Naive thymus-derived CD4-positive, alpha-beta T cell (primary cell): ENCODE results near the gene LAYN. TPM values are rescaled to one million over a fixed set of nuclear protein-coding genes. Genes with fewer than 3 reads are reported as not detected.
A peak's percentile ranks its signal among the peaks of the same experiment; 100 is the strongest.

Experiments used
- ATAC-seq: fragments of 150-1000 bp; cut with Tn5 transposase; 2 replicates; pipeline ENCODE4 v1.10.0; 2021; ENCODE audit warnings: mild to moderate bottlenecking, moderate library complexity
- CTCF ChIA-PET: fragments of 350-600 bp; sonication (Branson Sonifier 250); formaldehyde crosslinking; loops from one replicate; lab custom pipeline; 2021; ENCODE audit warnings: antibody characterized with exemption; lab: Charles Lee
- POLR2A ChIA-PET: fragments of 350-600 bp; sonication (Branson Sonifier 250); formaldehyde crosslinking; loops from one replicate; lab custom pipeline; 2021; ENCODE audit warnings: antibody characterized with exemption, inconsistent platforms; lab: Charles Lee
- DNase-seq, 9 donors: peaks; one replicate each; pipeline versions ENCODE4 v3.0.0 to v3.0.0-alpha.2; 2020 to 2022; ENCODE audit warnings: mixed read lengths in 1 of 9
- H3K27ac ChIP-seq: one replicate; pipeline ENCODE4 v1.7.0; 2013; ENCODE audit warnings: mild to moderate bottlenecking, low read depth, low read length, moderate library complexity
- H3K27me3 ChIP-seq, 2 donors: one replicate each; pipeline ENCODE4 v1.7.0; 2013; ENCODE audit warnings: low read length in 2 of 2, mild to moderate bottlenecking in 2 of 2, moderate library complexity in 2 of 2; ENCODE audit not compliant: control insufficient read depth in 2 of 2, insufficient read depth in 2 of 2
- H3K36me3 ChIP-seq, 3 experiments: 1 replicate in 2 of 3; 2 replicates in 1 of 3; pipeline ENCODE4 v1.7.0; 2013; ENCODE audit warnings: low read length in 3 of 3, mild to moderate bottlenecking in 3 of 3, moderate library complexity in 1 of 3; ENCODE audit not compliant: insufficient read depth in 3 of 3, control insufficient read depth in 2 of 3
- H3K4me1 ChIP-seq, 2 donors: one replicate each; pipeline ENCODE4 v1.7.0; 2013; ENCODE audit warnings: low read length in 2 of 2, mild to moderate bottlenecking in 2 of 2, moderate library complexity in 1 of 2; ENCODE audit not compliant: control insufficient read depth in 2 of 2, insufficient read depth in 2 of 2
- H3K4me3 ChIP-seq: 2 replicates; pipeline ENCODE4 v1.7.0; 2013; ENCODE audit warnings: mild to moderate bottlenecking, low read length
- H3K9me3 ChIP-seq, 3 experiments: 1 replicate in 2 of 3; 2 replicates in 1 of 3; pipeline ENCODE4 v1.7.0; 2013; ENCODE audit warnings: low read length in 3 of 3; ENCODE audit not compliant: control insufficient read depth in 2 of 3
- H3K27ac Mint-ChIP-seq, 9 donors: one replicate each; pipeline ENCODE4 v1.8.0; 2020 to 2022; ENCODE audit warnings: mixed read lengths in 9 of 9, mild to moderate bottlenecking in 8 of 9, moderate library complexity in 5 of 9, inconsistent platforms in 2 of 9
- H3K27me3 Mint-ChIP-seq, 5 donors: one replicate each; pipeline ENCODE4 v1.8.0; 2021 to 2022; ENCODE audit warnings: mixed read lengths in 5 of 5, mild to moderate bottlenecking in 1 of 5
- H3K36me3 Mint-ChIP-seq, 5 donors: one replicate each; pipeline ENCODE4 v1.8.0; 2020 to 2022; ENCODE audit warnings: mixed read lengths in 5 of 5, mild to moderate bottlenecking in 3 of 5, inconsistent platforms in 1 of 5
- H3K4me1 Mint-ChIP-seq, 7 donors: one replicate each; pipeline ENCODE4 v1.8.0; 2020 to 2022; ENCODE audit warnings: mixed read lengths in 7 of 7, mild to moderate bottlenecking in 3 of 7, inconsistent platforms in 1 of 7
- H3K4me3 Mint-ChIP-seq, 10 donors: one replicate each; pipeline ENCODE4 v1.8.0; 2020 to 2022; ENCODE audit warnings: mild to moderate bottlenecking in 10 of 10, mixed read lengths in 10 of 10, moderate library complexity in 6 of 10, inconsistent platforms in 2 of 10
- H3K9me3 Mint-ChIP-seq, 11 donors: one replicate each; pipeline ENCODE4 v1.8.0; 2020 to 2022; ENCODE audit warnings: mixed read lengths in 11 of 11, mild to moderate bottlenecking in 4 of 11, inconsistent platforms in 1 of 11, moderate library complexity in 1 of 11
- intact Hi-C, 2 donors: fragments of 100-400 bp; cut with micrococcal nuclease; formaldehyde crosslinking; loops; one replicate each; pipeline ENCODE4 v1.15.1; 2023
- polyA plus RNA-seq, 2 donors: library from polyadenylated mRNA; unstranded; fragments of 300-500 nt; fragmentation: Illumina TruSeq; gene quantifications; one replicate each; pipeline ENCODE4 v1.2.3, GENCODE V29; 2021
- total RNA-seq, 6 experiments: library from RNA in 5 of 6; stranded (reverse) in 5 of 6; gene quantifications; 1 replicate in 5 of 6; 2 replicates in 1 of 6; pipeline ENCODE4 v1.2.3 and lab custom pipeline; 2021 to 2026

The LAYN gene
- total RNA-seq, result 1 to 10 TPM in 2 of 5 experiments, under 1 TPM in 3; 0.27 to 8.7 (median 0.87) TPM
- polyA plus RNA-seq, result under 1 TPM; 0.12 to 0.27 TPM
- 0.54 reads per million for total RNA-seq (lab: John Stamatoyannopoulos, UW)

DNA sequence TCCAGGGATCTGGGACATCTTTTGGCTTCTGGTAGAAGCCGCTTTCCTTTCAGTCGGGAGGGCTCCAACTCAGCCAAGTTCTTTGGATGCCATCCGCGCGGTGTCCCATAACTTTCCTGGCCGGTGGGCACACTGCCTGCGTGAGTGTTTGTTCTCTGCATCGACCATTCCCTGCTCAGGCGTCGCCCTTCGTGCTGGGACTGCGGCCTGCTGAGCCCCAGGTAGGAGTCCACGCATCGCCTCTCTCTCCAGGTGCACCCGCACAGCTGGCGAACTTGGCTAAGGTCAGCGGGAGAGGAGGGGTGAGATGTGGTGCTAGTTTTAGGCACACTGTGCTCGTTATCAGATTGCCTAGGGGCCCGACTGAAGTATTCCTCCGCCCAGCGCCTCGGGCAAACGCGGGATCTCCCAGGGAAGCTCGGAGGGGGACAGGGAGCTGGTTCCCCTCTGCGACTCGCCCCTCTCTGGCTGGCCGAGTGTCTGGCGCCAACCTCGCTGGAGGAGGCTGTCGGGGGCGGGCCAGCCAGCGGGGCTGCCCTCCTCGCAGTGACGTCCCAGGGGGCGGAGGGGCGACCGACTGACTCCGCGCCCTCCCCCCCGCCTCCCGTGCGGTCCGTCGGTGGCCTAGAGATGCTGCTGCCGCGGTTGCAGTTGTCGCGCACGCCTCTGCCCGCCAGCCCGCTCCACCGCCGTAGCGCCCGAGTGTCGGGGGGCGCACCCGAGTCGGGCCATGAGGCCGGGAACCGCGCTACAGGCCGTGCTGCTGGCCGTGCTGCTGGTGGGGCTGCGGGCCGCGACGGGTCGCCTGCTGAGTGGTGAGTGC lies at the start of gene LAYN:
Gene LAYN (plus strand): TSS at position 607 of the 823 bp plus-strand sequence. CDS start 124 bp downstream, at position 731.
- ChIA-PET POLR2A (no interaction called here), CTCF (no interaction called here)
- H3K27ac Mint-ChIP-seq, result peak within 1 kb of the TSS; percentile 9 to 85 (median 54)
- intact Hi-C loops, result loop anchor here in 1 of 2 donors (2.0 kb wide), 1 partner anchor 28 kb away; the partner anchor contains the start of gene BTG4
- peaks cover 14 to 38% (median 30%) of the 10 kb centered on the region in 7 donors for H3K4me1 Mint-ChIP-seq
- Histone ChIP-seq H3K4me1 (peaks cover 4 to 20% of the 10 kb centered on the region in 2 donors), H3K27me3 (peaks cover 3 to 4% of the 10 kb centered on the region in 2 donors), H3K36me3 (no peaks in the 10 kb centered on the region), H3K27ac (no peak within 1 kb of the TSS), H3K4me3 (peak within 1 kb of the TSS; percentile 31), H3K9me3 (no peaks in the 10 kb centered on the region)
- H3K9me3 Mint-ChIP-seq, result peaks cover 0 to 4% (median 0%) of the 10 kb centered on the region in 11 donors
- H3K27me3 Mint-ChIP-seq, result peaks cover 42 to 81% (median 60%) of the 10 kb centered on the region in 5 donors
- DNase-seq, result peak in 7 of 9 donors; percentile 16 to 40 (median 22)
- peak; percentile 49 for ATAC-seq
- H3K4me3 Mint-ChIP-seq, result peak within 1 kb of the TSS; percentile 74 to 88 (median 82)
- H3K36me3 Mint-ChIP-seq, result peaks cover 0 to 3% (median 0%) of the 10 kb centered on the region in 5 donors

GRCh38 chr11:111494040-111494439 lies 46.5 kb upstream of the LAYN start:
- ATAC-seq (no peak), DNase-seq (no peak)
- no peaks in the 10 kb centered on the region for H3K27me3 ChIP-seq
- peaks cover 0 to 3% (median 0%) of the 10 kb centered on the region in 11 donors for H3K9me3 Mint-ChIP-seq
- no peaks in the 10 kb centered on the region for H3K4me1 Mint-ChIP-seq
- no peaks in the 10 kb centered on the region for H3K9me3 ChIP-seq
- H3K36me3 Mint-ChIP-seq, result peaks cover 0 to 4% (median 0%) of the 10 kb centered on the region in 5 donors
- no peaks in the 10 kb centered on the region for H3K4me1 ChIP-seq
- no peak overlapping the region for H3K4me3 Mint-ChIP-seq
- H3K27ac Mint-ChIP-seq, result no peak overlapping the region
- no peak overlapping the region for H3K27ac ChIP-seq
- intact Hi-C loops, result no loop called here
- H3K27me3 Mint-ChIP-seq, result peaks cover 15 to 46% (median 25%) of the 10 kb centered on the region in 5 donors
- POLR2A ChIA-PET, result interaction anchor here (0.7 kb wide), 1 partner anchor 1427 kb away, joined by 3 read pairs; no protein-coding TSS in a partner anchor
- H3K4me3 ChIP-seq, result no peak overlapping the region
- no peaks in the 10 kb centered on the region for H3K36me3 ChIP-seq
- CTCF ChIA-PET, result no interaction called here

- Histone ChIP-seq H3K4me1 (no peaks in the 10 kb centered on the region), H3K27ac (no peak overlapping the region), H3K9me3 (no peaks in the 10 kb centered on the region), H3K4me3 (no peak overlapping the region), H3K27me3 (no peaks in the 10 kb centered on the region), H3K36me3 (no peaks in the 10 kb centered on the region)
- H3K9me3 Mint-ChIP-seq, result no peaks in the 10 kb centered on the region
- no peak for ATAC-seq
- intact Hi-C loops, result no loop called here
- no peak for DNase-seq
- no peak overlapping the region for H3K4me3 Mint-ChIP-seq
- no peaks in the 10 kb centered on the region for H3K4me1 Mint-ChIP-seq
- POLR2A ChIA-PET, result no interaction called here
- no peaks in the 10 kb centered on the region for H3K36me3 Mint-ChIP-seq
- peaks cover 17 to 62% (median 31%) of the 10 kb centered on the region in 5 donors for H3K27me3 Mint-ChIP-seq
- H3K27ac Mint-ChIP-seq, result no peak overlapping the region
- CTCF ChIA-PET, result no interaction called here
These were observed 41.0 kb upstream of the LAYN start for GRCh38 chr11:111499483-111499882.

DNA sequence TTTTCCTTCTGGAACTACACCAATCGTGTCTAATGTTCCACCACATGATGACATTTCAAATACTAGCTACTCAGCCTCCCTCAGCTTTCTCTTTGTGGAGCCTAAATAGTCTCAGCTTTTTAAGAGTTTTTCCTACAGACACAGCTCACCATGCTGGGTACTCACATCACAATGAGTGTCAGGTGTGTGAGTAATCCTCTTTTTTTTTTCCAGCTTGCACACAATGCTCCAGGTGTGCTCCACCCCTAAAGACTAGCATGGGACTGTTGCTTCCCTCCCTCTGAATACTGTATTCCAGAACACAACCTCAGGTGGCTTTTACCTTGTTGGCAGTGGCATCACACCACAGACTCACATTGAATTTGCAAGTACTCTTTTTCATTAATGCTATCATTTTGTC lies 40.0 kb upstream of the LAYN start:
- no peaks in the 10 kb centered on the region for H3K36me3 Mint-ChIP-seq
- H3K4me3 Mint-ChIP-seq, result no peak overlapping the region
- ChIA-PET POLR2A (no interaction called here), CTCF (no interaction called here)
- Histone ChIP-seq H3K4me1 (no peaks in the 10 kb centered on the region), H3K36me3 (no peaks in the 10 kb centered on the region), H3K27me3 (no peaks in the 10 kb centered on the region), H3K4me3 (no peak overlapping the region), H3K9me3 (no peaks in the 10 kb centered on the region), H3K27ac (no peak overlapping the region)
- H3K9me3 Mint-ChIP-seq, result no peaks in the 10 kb centered on the region
- DNase-seq (no peak), ATAC-seq (no peak)
- no peak overlapping the region for H3K27ac Mint-ChIP-seq
- peaks cover 21 to 67% (median 35%) of the 10 kb centered on the region in 5 donors for H3K27me3 Mint-ChIP-seq
- no peaks in the 10 kb centered on the region for H3K4me1 Mint-ChIP-seq
- intact Hi-C loops, result no loop called here

DNA sequence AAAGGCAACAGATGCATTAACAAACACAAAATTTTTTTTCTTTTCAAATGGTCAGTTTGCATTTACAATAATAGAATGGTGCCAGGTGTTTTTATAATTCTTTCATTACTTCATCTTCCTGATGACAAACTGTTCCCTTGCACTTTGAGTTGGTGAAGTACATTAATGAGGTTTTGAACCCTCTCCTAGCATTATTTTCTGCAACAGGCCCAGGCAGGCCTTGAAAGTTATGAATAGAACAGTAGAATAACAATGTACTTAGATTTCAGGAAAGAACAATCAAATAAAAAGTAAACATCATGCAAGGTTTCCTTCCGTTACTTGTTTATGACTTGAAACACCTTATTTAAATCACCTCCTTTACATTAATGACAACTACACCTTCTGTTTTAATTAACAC lies 37.9 kb upstream of the LAYN start:
- Histone ChIP-seq H3K9me3 (no peaks in the 10 kb centered on the region), H3K27ac (no peak overlapping the region), H3K4me1 (no peaks in the 10 kb centered on the region), H3K4me3 (no peak overlapping the region), H3K27me3 (no peaks in the 10 kb centered on the region), H3K36me3 (no peaks in the 10 kb centered on the region)
- Mint-ChIP-seq H3K4me3 (no peak overlapping the region), H3K27me3 (peaks cover 23 to 68% (median 34%) of the 10 kb centered on the region in 5 donors), H3K4me1 (no peaks in the 10 kb centered on the region), H3K9me3 (no peaks in the 10 kb centered on the region), H3K36me3 (no peaks in the 10 kb centered on the region), H3K27ac (no peak overlapping the region)
- intact Hi-C loops, result no loop called here
- ATAC-seq (no peak), DNase-seq (no peak)
- CTCF ChIA-PET, result no interaction called here
- POLR2A ChIA-PET, result no interaction called here

- H3K27ac Mint-ChIP-seq, result no peak overlapping the region
- DNase-seq, result no peak
- H3K4me1 Mint-ChIP-seq, result peaks cover 0 to 18% (median 12%) of the 10 kb centered on the region in 7 donors
- intact Hi-C loops, result no loop called here
- ATAC-seq, result no peak
- POLR2A ChIA-PET, result no interaction called here
- H3K4me3 ChIP-seq, result no peak overlapping the region
- H3K36me3 Mint-ChIP-seq, result peaks cover 0 to 4% (median 2%) of the 10 kb centered on the region in 5 donors
- no peaks in the 10 kb centered on the region for H3K9me3 ChIP-seq
- H3K4me1 ChIP-seq, result peaks cover 0 to 3% of the 10 kb centered on the region in 2 donors
- H3K27me3 Mint-ChIP-seq, result peaks cover 43 to 73% (median 63%) of the 10 kb centered on the region in 5 donors
- H3K27ac ChIP-seq, result no peak overlapping the region
- H3K27me3 ChIP-seq, result peaks cover 5 to 10% of the 10 kb centered on the region in 2 donors
- no peak overlapping the region for H3K4me3 Mint-ChIP-seq
- peaks cover 0 to 4% (median 0%) of the 10 kb centered on the region in 11 donors for H3K9me3 Mint-ChIP-seq
- CTCF ChIA-PET, result no interaction called here
- H3K36me3 ChIP-seq, result no peaks in the 10 kb centered on the region
These were observed 30.2 kb upstream of the LAYN start for GRCh38 chr11:111510311-111510710.
